ENCODE measurements around the gene SLC15A1. TPM values are rescaled to one million over a fixed set of nuclear protein-coding genes. Genes with fewer than 3 reads are reported as not detected.
A peak's percentile ranks its signal among the peaks of the same experiment; 100 is the strongest.

Gene SLC15A1
- total RNA-seq, 6 experiments from 2014 or later = not detected

DNA sequence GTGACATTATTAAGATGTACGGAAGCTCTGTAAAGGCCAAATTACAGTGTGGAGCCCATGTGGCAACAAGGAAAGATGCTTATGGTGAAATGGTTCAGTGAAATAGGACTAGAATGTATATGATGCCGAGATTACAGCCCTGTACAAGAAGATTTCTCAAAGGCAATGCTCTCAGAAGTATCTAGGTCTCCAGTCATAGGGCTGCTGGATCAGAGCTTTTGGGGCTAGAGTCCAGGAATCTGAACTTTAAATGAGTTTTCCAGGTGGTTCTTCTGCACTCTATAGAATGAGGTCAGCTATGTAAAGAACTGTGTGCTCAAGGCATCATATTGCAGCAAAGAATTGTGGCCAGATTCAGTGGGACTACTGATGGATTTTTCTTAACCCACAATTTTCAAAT, 100.2 kb downstream of the SLC15A1 start:
- Mint-ChIP-seq H3K9me3 (no peaks in the 10 kb centered on the region), H3K27me3 (ENCODE audit: insufficient read depth) (peaks cover 1% of the 10 kb centered on the region), H3K36me3 (ENCODE audit: low read depth) (no peaks in the 10 kb centered on the region), H3K4me1 (ENCODE audit: low read depth) (peaks cover 3% of the 10 kb centered on the region), H3K27ac (no peak overlapping the region), H3K4me3 (no peak overlapping the region)
- no peak for DNase-seq
- TF ChIP-seq, protein P1, sequence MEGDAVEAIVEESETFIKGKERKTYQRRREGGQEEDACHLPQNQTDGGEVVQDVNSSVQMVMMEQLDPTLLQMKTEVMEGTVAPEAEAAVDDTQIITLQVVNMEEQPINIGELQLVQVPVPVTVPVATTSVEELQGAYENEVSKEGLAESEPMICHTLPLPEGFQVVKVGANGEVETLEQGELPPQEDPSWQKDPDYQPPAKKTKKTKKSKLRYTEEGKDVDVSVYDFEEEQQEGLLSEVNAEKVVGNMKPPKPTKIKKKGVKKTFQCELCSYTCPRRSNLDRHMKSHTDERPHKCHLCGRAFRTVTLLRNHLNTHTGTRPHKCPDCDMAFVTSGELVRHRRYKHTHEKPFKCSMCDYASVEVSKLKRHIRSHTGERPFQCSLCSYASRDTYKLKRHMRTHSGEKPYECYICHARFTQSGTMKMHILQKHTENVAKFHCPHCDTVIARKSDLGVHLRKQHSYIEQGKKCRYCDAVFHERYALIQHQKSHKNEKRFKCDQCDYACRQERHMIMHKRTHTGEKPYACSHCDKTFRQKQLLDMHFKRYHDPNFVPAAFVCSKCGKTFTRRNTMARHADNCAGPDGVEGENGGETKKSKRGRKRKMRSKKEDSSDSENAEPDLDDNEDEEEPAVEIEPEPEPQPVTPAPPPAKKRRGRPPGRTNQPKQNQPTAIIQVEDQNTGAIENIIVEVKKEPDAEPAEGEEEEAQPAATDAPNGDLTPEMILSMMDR (IDR thresholded peaks at IDR 0.05) = no peak

DNA sequence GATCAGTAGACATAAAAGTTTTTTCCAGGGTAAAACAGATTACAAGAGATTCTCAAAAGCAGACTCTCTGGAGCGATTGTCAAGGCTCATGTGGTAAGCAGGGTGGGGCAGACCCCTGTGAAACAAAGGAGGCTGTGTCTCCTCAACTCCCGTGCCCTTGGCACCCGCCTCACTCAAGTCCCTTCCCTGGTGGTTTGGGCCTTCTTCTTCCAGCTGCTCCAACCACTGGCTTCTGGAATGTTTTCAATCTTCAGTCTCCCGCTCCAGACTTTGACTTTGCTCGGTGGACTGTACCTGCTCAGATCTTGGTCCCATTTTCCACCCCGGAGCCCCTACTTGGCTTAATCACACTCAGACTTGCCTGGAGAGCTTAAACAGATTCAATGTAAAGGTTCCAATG, 100.7 kb downstream of the SLC15A1 start:
- no peak for DNase-seq
- H3K9me3 Mint-ChIP-seq = no peaks in the 10 kb centered on the region
- no peaks in the 10 kb centered on the region; the same call in 1 of the 2 replicates for H3K4me1 Mint-ChIP-seq (ENCODE audit: low read depth)
- H3K36me3 Mint-ChIP-seq (ENCODE audit: low read depth) = no peaks in the 10 kb centered on the region
- H3K4me3 Mint-ChIP-seq = no peak overlapping the region
- no peaks in the 10 kb centered on the region; the same call in 1 of the 2 replicates for H3K27me3 Mint-ChIP-seq (ENCODE audit: insufficient read depth)
- H3K27ac Mint-ChIP-seq = no peak overlapping the region
- TF ChIP-seq, protein P1 (IDR thresholded peaks at IDR 0.05) = no peak

DNA sequence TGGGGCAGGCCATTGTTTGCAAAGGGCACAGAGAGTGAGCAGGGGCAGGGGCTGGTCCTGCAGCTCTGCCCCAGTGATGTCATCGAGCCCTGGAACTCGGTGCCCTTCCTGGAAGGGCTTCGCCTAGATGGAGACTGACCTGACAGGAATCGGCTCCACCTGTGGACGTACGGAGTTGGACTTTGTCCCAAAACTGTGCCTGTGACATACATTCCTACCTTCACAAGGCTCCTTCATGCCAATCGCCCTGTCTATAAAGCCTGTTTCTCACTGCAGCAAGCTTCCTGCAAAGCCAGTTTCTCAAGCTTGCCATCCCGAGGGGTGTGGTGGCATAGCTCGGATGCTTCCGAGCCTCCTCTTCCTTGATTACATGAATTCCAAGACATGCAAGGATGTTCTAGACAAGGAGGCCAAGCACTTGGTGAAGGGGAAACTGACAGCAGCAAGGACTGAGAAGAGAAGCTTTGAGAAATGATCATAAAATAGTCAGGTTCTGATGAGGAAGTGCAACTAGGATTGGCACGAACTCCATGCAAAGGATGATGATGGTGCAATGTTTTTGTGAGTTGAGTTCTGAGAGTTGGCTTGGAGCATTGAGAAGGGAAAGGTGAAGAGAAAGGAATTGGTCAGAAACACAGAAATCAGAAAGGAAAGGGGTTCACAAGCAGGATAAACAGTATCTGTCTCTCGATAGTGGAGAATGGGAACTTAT, 101.9 kb downstream of the SLC15A1 start:
- no peak overlapping the region for H3K4me3 Mint-ChIP-seq
- H3K36me3 Mint-ChIP-seq (ENCODE audit: low read depth) = no peaks in the 10 kb centered on the region
- DNase-seq = no peak
- H3K4me1 Mint-ChIP-seq (ENCODE audit: low read depth) = no peaks in the 10 kb centered on the region
- H3K27ac Mint-ChIP-seq = no peak overlapping the region
- no peaks in the 10 kb centered on the region for H3K9me3 Mint-ChIP-seq
- TF ChIP-seq, protein P1 (IDR thresholded peaks at IDR 0.05) = no peak
- H3K27me3 Mint-ChIP-seq (ENCODE audit: insufficient read depth) = peaks cover 2% of the 10 kb centered on the region

DNA sequence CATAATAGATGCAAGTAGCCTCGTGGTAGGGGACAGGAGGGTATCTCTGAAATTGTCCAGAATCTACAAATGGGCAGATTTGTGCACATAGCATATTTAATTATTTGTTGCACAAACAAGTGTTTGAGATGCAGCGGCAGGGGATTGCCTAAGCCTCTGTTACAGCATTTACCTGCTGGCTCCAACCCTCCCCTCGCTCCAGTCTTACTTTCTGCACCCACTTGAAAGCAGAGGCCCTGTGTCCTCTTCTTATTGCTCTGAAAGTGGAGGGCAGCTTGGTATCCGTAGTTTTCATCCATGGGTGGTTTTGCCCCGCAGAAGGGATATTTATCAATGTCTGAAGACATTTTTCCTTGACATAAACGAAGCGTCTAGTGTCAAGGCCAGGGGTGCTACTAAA, 102.6 kb downstream of the SLC15A1 start:
- no peak overlapping the region for H3K27ac Mint-ChIP-seq
- peaks cover 6% of the 10 kb centered on the region for H3K27me3 Mint-ChIP-seq (ENCODE audit: insufficient read depth)
- no peak for DNase-seq
- no peaks in the 10 kb centered on the region for H3K9me3 Mint-ChIP-seq
- H3K4me3 Mint-ChIP-seq = no peak overlapping the region
- TF ChIP-seq, protein P1 (IDR thresholded peaks at IDR 0.05) = no peak
- H3K36me3 Mint-ChIP-seq (ENCODE audit: low read depth) = no peaks in the 10 kb centered on the region
- H3K4me1 Mint-ChIP-seq (ENCODE audit: low read depth) = no peaks in the 10 kb centered on the region

DNA sequence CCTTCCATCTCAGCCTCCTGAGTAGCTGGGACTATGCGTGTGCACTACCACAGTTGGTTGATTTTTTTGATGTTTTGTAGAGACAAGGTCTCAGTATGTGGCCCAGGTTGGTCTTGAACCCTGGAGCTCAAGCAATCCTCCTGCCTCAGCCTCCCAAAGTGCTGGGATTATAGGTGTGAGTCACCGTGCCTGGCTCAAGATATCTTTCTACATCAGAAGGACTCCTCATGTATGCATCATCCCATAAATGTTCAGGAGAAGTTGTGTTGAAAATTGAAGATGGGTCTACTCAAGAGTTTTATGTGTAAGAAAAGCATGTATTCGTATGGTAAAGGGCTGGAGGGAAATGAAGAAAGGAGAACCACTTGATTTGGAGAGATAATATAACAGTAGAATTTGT, 103.8 kb downstream of the SLC15A1 start:
- no peak overlapping the region for H3K4me3 Mint-ChIP-seq
- no peak overlapping the region for H3K27ac Mint-ChIP-seq
- no peaks in the 10 kb centered on the region for H3K9me3 Mint-ChIP-seq
- peak; percentile 4 for DNase-seq
- H3K27me3 Mint-ChIP-seq (ENCODE audit: insufficient read depth) = peaks cover 6% of the 10 kb centered on the region
- H3K36me3 Mint-ChIP-seq (ENCODE audit: low read depth) = no peaks in the 10 kb centered on the region
- TF ChIP-seq, protein P1 (IDR thresholded peaks at IDR 0.05) = no peak
- H3K4me1 Mint-ChIP-seq (ENCODE audit: low read depth) = no peaks in the 10 kb centered on the region
